B cell (primary cell): ENCODE measurements around the gene JAK1.

Source experiments
- CTCF ChIP-seq: fragments of 200-600 bp; IDR thresholded peaks from one replicate; pipeline ENCODE4 v1.8.0; 2022; ENCODE audit warnings: antibody characterized with exemption, mild to moderate bottlenecking
- EZH2 ChIP-seq: IDR thresholded peaks from 2 replicates; pipeline ENCODE4 v1.6.1; 2012; ENCODE audit warnings: borderline replicate concordance, low read depth, mild to moderate bottlenecking, moderate library complexity, low read length; ENCODE audit not compliant: insufficient read depth, poor library complexity, severe bottlenecking

- TF ChIP-seq EZH2 (no peak), CTCF (no peak)
Observed at GRCh38 chr1:64890699-64891447, 75.5 kb downstream of the JAK1 start.
